ENCODE measurements around the gene LILRB1.
"Not testable (repeated sequence)": the region's sequence is repeated elsewhere in the genome, so short reads cannot be mapped to it uniquely, and the experiment has no call there.

Gene LILRB1

DNA sequence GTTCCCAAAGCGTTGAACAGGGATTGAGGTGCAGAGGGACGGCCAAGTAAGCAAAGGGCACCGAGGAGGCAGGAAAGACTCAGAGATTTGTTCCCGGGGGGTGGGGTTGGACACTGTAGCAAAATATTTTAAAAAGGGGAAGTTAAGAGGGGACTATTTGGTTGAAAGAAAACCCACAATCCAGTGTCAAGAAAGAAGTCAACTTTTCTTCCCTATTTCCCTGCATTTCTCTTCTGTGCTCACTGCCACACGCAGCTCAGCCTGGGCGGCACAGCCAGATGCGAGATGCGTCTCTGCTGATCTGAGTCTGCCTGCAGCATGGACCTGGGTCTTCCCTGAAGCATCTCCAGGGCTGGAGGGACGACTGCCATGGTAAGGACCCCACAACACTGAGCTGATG, at the start of gene LILRB1:
LILRB1 (plus strand) TSS at position 223 of the 400 bp plus-strand sequence. CDS start 590 bp downstream, outside the sequence.
- DNase-seq (ENCODE audit: extremely low read depth in 1 of 2, low read depth in 1 of 2), result not testable (repeated sequence)

DNA sequence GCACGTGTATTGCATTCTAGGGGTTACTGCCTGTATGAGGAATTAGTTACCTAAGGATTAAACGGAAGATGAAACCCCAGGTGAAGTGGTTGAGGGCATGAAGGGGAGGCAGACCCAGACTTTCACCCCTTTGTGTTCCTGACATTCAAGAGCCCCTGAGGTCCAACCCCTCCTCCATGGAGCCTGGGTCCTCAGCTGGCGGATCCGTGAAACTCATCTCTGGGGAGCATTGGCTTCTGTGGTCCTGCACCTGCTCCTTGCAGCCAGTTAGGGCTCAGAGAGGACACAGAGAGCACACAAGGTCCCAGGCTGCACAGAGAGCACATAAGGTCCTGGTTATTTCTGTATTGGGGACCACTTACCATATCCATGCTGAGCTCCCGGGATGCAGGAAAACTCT, 43.9 kb upstream of the LILRB1 start:
- DNase-seq (ENCODE audit: extremely low read depth in 1 of 2, low read depth in 1 of 2), result no peak

DNA sequence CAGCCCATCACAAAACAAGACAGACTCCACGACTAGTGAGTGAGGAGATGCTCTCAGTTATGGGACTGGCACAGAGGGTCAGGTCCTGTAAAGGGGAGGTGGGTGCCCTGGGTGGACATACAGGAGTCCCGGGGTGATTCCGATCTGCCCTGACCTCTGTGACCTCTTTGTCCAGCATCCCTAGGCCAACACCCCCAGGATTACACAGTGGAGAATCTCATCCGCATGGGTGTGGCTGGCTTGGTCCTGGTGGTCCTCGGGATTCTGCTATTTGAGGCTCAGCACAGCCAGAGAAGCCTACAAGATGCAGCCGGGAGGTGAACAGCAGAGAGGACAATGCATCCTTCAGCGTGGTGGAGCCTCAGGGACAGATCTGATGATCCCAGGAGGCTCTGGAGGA, 43.3 kb upstream of the LILRB1 start:
- DNase-seq (ENCODE audit: extremely low read depth in 1 of 2, low read depth in 1 of 2), result no peak

DNA sequence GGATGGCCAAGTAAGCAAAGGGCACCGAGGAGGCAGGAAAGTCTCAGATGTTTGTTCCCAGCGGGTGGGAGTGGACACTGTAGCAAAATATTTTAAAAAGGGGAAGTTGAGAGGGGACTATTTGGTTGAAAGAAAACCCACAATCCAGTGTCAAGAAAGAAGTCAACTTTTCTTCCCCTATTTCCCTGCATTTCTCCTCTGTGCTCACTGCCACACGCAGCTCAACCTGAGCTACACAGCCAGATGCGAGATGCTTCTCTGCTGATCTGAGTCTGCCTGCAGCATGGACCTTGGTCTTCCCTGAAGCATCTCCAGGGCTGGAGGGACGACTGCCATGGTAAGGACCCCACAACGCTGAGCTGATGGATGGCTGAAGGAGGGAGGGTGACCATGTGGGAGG, 36.8 kb upstream of the LILRB1 start, which contains the start of gene LILRA1:
LILRA1 (plus strand) TSS at position 188 of the 400 bp plus-strand sequence. CDS start 613 bp downstream, outside the sequence.
- not testable (repeated sequence) for DNase-seq (ENCODE audit: extremely low read depth in 1 of 2, low read depth in 1 of 2)

DNA sequence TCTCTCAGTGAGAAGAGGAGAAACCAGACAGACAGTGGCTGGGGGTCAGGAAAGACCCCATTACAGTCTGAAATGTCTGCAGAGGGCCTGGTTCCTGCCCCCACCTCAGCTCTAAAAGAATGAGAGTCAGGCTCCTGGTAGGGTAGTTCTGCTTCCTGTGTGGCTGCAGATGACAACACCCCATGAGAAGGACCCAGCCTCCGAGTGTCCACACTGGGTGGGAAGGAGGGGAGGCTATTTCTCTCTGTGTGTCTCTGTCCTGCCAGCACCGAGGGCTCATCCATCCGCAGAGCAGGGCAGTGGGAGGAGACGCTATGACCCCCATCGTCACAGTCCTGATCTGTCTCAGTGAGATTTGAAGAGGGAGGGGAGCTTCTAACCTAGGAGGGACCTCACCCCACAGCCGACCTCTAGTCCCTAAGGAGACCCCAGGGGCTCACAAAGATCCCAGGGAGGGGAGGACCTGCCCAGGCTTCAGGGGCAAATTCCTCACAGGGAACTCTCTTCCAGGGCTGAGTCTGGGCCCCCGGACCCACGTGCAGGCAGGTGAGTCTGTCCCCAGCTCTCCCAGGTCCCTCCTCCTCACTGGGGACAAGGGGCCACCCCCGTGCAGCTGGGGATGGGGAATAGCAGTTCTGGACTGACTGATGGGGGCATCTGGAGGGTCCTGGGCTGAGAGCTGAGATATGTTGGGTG, 36.2 kb upstream of the LILRB1 start:
- not testable (repeated sequence) for DNase-seq (ENCODE audit: extremely low read depth in 1 of 2, low read depth in 1 of 2)

DNA sequence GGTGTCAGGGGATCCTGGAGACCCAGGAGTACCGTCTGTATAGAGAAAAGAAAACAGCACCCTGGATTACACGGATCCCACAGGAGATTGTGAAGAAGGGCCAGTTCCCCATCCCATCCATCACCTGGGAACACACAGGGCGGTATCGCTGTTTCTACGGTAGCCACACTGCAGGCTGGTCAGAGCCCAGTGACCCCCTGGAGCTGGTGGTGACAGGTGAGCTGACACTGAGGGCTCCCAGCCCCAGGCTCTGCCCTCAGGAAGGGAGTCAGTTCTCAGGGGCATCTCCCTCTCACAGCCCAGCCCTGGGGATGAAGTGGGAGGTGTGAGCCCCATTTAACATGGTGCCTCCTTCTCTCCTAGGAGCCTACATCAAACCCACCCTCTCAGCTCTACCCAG, 35.5 kb upstream of the LILRB1 start:
- no peak for DNase-seq (ENCODE audit: extremely low read depth in 1 of 2, low read depth in 1 of 2)

DNA sequence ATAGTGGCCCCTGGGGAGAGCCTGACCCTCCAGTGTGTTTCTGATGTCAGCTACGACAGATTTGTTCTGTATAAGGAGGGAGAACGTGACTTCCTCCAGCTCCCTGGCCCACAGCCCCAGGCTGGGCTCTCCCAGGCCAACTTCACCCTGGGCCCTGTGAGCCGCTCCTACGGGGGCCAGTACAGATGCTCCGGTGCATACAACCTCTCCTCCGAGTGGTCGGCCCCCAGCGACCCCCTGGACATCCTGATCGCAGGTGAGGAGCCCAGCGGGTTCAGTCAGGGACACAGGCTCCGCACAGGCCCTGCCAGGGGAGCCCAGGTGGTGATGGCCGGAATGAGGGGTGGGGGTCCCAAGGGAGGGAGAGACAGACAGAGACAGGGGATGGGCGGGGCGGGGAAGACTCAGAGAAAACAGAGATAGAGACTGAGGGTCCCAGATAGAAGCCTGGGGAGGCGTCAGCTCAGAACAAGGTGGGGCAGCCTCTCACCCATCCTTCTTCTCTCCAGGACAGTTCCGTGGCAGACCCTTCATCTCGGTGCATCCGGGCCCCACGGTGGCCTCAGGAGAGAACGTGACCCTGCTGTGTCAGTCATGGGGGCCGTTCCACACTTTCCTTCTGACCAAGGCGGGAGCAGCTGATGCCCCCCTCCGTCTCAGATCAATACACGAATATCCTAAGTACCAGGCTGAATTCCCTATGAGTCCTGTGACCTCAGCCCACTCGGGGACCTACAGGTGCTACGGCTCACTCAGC, 34.4 kb upstream of the LILRB1 start:
- DNase-seq (ENCODE audit: extremely low read depth in 1 of 2, low read depth in 1 of 2), result not testable (repeated sequence)

DNA sequence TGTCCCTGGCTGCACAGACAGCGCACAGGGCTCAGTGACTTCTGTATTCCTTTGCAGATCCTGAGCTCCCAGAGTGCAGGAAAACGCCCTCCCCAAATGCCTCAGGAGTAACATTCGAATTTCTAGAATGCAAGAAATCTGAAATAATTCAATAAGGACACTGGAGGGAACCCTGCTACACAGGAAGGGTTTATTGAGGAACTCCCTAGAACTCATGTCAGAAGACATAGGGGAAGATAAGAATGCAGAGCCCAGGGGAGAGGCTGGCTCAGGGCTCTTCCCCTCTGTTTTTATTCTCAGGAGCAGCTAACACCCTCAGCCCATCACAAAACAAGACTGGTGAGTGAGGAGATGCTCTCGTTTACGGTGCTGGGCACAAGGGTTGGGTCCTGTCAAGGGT, 30.1 kb upstream of the LILRB1 start:
- DNase-seq (ENCODE audit: extremely low read depth in 1 of 2, low read depth in 1 of 2), result no peak

DNA sequence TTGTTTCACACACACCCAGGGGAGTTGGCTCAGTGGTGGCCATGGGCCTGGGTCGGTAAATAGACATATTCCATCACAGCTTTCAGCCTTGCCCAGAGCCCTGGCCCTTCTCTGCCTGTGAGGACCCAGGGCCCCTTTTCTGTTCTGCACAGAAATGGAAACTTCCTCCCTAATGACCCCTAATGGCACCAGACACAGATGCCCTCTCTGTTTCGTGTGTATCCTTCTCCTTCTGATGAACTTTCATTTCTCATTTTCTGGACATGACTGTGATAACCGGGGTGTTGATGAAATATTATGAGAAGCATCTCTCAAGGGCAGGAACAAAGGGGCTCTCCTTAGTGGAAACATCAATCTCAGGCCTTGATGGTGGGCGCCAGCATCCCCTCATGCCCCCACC, 24.1 kb upstream of the LILRB1 start:
- no peak for DNase-seq (ENCODE audit: extremely low read depth in 1 of 2, low read depth in 1 of 2)

DNA sequence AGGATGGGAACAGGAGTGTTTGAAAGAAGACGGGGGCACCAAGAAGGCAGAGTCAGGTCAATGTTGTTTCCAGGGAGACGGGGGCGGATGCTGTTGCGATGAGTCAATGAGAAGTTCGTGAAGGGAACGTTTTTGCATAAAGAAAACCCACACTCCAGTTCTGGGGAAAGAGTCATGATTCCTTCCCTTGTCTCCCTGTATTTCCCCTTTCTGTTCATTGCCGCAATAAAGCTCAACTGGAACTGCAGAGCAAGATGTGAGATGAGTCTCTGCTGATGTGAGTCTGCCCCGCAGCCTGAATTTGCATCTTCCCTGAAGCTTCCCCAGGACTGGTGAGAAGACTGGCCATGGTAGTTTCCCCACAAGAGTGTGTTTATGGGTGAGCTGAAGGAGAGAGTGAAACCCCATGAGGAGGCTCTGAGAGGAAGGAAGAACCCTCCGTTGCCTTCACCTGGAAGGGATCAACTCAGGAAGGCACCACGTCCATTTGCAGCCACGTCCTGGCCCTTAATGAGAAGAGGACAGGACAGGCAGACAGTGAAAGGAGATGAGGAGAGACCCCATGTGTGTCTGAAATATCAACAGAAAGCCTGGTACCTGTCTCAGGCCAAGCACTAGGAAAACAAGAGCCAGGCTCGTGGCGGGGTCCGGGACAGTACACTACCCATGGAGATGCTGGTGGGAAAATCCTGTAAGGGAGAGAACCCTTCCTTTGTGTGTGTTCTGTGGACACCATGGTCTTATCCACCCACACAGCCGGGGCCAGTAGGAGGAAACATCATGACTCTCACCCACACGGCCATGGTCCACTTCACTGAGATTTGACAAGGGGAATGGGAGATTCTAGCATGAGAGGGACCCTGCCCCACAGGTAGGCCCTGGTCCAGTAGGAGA, 23.1 kb upstream of the LILRB1 start:
- no peak for DNase-seq (ENCODE audit: extremely low read depth in 1 of 2, low read depth in 1 of 2)

DNA sequence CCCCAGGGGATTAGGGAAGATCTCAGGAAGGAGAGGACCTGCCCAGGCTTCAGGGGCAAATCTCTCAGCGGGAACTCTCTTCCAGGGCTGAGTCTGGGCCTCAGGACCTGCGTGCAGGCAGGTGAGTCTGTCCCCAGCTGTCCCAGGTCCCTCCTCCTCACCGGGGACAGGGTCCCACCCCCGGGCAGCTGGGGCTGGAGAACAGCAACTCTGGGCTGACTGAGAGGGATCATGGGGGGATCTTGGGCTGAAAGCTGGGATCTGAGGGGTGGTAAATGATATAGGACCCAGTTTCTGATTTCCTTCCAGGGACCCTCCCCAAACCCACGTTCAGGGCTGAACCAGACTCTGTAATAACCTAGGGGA, 22.5 kb upstream of the LILRB1 start:
- no peak for DNase-seq (ENCODE audit: extremely low read depth in 1 of 2, low read depth in 1 of 2)

DNA sequence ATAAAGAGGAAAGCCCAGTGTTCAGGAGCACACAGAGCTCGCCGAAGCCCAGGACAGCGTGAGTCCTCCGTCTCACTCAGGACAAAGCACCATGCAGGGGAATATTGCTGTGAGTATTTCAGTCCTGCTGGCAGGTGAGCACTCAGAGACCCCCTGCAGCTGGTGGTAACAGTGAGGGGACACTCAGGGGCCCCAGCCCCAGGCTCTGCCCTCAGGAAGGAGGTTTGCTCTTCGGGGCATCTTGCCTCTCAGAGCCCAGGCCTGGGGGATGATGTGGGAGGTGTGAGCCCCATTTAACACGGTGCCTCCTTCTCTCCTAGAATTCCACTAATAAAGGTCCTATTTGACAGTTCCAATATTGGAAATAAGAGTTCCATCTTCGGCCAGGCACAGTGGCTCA, 22.1 kb upstream of the LILRB1 start:
- no peak for DNase-seq (ENCODE audit: extremely low read depth in 1 of 2, low read depth in 1 of 2)

DNA sequence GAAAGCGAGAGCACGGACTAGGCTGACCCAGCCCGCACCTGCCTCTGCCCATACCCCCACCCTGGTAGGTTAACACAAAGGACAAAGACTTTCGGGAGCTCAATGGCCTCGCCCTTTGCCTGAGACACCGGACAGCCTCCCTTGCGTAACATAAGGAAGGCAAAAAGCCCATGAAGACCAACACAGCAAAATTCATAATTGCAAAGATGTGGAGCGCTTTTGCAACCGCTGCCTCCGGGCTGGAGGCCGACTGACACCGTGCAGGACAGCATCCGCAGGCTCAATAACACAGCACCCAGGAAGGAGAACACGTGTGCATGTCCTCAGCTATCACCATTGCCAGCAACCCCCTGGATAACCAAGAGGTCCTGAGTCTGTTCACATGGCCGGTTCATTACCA, 21.5 kb upstream of the LILRB1 start:
- no peak for DNase-seq (ENCODE audit: extremely low read depth in 1 of 2, low read depth in 1 of 2)

DNA sequence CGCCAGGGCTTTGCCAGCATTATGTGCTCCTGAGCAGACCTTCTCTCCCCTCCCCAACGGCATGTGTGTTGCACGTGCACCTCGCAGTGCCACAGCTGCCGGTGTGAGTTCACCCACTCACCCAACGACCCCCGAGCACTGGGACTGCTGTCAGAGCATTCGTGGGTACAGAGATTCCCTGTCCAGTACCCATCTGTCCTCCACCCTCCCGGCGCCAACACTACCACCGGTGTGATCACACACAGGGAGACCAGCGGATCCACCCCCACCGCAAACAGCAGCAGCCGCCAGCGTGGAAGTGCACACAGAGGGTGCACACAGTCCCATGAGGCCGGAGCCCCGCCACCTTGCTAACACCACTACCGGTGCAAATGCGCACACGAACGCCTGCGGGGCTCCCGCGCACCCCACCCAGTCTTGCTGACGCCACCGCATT, 20.9 kb upstream of the LILRB1 start:
- no peak for DNase-seq (ENCODE audit: extremely low read depth in 1 of 2, low read depth in 1 of 2)

DNA sequence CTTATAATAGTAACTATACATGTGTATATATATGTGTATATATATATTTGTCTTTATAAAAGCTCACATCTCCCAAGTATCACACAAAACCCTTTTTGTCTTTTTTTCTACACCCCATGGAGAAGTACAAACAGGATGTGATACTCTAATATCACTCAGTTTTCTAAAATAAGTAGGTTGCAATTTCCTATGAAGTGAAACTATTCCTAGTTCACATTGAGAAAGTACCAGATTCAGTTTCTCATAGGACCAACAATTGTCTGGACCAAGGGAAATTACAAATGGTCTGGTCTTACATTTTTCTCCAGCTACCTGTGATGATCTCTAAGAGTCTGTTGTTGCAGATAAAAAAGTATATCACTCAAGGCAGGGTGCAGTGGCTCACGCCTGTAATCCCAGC, 17.9 kb upstream of the LILRB1 start:
- DNase-seq (ENCODE audit: extremely low read depth in 1 of 2, low read depth in 1 of 2), result no peak

DNA sequence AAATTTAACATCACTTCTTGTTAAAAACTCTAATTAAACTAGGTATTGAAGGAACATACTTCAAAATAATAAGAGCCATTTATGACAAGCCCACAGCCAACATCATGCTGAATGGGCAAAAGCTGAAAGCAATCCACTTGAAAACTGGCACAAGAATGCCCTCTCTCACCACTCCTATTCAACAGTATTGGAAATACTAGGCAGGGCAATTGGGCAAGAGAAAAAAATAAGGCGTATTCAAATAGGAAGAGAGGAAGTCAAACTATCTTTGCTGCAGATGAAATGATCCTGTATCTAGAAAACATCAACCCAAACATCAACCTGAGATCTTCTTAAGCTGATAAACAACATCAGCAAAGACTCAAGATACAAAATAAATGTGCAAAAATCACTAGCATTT, 15.6 kb upstream of the LILRB1 start:
- no peak for DNase-seq (ENCODE audit: extremely low read depth in 1 of 2, low read depth in 1 of 2)

DNA sequence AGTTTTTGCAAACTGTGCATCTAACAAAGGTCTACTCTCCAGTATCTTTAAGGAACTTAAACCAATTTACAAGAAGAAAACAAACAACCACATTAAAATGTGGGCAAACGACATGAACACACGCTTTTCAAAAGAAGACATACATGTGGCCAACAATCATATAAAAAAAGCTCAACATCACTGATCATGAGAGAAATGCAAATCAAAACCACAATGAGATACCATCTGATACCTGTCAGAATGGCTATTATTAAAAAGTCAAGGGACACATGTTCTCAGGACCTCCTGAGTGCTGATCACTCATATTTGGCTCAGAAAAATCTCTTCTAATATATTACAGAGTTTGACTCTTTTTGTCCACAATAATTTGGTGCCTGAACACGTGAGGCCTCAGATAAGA, 14.2 kb upstream of the LILRB1 start:
- DNase-seq (ENCODE audit: extremely low read depth in 1 of 2, low read depth in 1 of 2), result no peak

DNA sequence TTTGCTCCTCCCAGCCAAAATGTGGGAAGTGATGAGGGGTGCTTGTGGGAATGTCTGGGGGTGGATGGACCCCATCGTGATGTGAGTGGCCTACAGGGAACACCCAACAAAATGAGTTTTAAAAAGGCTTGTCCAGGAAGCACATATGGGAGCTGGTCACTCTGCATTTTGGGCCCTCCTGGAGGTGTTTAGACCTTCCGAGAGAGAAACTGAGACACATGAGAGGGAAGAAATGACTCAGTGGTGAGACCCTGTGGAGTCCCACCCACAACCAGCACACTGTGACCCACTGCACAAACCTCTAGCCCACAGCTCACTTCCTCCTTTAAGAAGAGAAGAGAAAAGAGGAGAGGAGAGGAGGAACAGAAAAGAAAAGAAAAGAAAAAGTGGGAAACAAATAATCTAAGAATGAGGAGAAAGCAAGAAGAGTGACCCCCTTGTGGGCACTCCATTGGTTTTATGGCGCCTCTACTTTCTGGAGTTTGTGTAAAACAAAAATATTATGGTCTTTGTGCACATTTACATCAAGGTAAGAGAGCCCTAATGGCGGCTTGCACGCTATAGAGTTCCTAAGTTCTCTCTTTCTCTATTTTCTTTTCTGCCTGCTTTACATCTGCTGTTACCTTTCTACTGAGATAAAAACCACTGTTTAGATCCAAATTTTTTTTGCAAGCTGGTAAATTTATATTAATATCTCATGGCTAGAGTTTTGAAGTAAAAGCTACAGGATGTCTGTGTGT, 13.3 kb upstream of the LILRB1 start:
- DNase-seq (ENCODE audit: extremely low read depth in 1 of 2, low read depth in 1 of 2), result no peak

DNA sequence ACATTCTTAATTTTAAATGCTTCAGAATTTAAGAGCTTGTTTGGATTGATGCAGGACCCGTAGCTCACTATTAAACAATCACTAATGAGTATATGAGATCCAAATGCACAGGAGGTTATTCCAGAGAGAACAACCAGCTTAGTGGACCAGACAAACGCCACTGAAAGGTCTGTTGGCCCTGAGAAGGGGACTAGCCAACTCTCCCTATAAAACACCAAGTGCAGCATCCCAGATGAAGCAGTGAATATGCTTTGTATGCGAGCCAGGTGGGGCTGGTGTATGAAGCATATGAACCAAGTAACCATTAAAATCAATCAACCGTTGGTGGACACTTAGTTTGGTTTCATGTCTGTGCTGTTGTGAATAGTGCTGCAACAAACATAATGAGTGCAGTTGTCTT, 9.8 kb upstream of the LILRB1 start:
- DNase-seq (ENCODE audit: extremely low read depth in 1 of 2, low read depth in 1 of 2), result no peak

DNA sequence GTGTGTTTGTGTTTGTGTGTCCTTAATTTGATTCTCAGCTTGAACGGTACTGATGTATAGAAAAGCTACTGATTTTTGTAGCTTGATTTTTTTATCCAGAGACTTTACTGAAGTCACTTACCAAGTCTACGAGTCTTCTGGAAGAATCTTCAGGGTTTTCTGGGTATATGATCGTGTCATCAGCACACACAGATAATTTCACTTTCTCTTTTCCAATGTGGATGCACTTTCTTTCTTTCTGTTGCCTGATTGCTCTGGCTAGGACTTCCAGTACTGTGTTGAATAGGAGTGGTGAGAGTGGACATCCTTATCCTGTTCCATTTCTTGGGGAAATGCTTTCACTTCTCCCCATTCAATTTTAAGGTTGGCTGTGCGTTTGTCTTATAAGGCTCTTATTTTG, 7.9 kb upstream of the LILRB1 start:
- DNase-seq (ENCODE audit: extremely low read depth in 1 of 2, low read depth in 1 of 2), result no peak

DNA sequence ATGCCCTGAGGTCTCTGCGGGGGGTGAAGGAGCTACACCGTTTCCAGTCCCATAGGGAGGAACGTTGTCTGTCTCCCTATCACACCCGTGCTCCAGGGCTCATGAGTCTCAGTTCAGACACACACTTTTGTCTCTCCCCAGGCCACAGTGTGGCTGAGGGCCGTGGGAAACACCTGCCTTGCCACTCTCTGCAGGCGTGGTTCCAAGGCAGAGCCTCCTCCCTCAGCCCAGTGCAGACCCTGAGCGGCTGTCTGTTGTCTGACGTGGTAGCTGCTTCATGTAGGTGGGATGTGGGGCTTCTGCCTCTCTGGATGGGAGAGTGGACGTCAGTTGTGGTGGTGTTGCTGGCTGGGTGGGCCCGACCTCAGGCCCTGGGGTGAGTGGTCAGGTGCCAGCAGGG, 6.0 kb upstream of the LILRB1 start:
- not testable (repeated sequence) for DNase-seq (ENCODE audit: extremely low read depth in 1 of 2, low read depth in 1 of 2)

All from stimulated activated CD8-positive, alpha-beta memory T cell treated with anti-CD3 and anti-CD28 coated beads, Interleukin-7, amount 100 ng/mL, for 48 hours (primary cell).